ENCODE results near the gene PTPN1.
"Not testable (repeated sequence)": the region's sequence is repeated elsewhere in the genome, so short reads cannot be mapped to it uniquely, and the experiment has no call there.

PTPN1 gene

GRCh38 chr20:50509923-50510705 is at the start of gene PTPN1:
TSS of gene PTPN1 (plus strand) at chr20:50510383. CDS start at chr20:50510528, 145 bp downstream.
- DNase-seq: peak; percentile 97

DNA sequence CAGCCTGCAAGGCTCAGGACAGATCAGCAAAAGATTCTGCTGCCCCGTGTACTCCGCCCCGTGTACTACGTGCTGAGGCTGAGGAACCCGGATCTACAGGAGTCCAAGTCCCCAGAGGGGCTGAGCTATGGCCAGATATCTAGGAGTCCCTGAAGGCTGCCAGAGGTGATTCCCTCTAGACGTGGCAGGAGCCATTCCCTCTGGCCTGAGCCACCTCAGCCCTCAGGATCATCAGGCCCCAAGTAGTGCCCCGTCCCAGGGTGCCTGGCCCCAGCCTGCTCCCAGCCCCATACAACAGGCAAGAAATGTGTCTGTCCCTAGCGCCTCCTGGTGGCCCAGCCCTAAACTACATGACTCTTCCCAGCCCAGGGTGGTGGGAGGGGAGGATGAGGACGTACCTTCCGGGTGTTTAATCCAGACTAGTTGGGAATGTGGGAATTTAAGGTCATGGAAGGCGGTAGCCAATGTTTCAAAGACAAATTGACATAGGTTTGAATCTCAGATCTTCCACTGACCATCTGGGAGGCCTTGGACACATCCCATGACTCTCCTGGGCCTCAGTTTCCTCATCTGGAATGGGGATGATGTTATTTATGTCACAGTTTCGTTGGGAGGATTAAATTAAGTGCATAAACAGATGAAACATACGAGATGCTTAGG is 49.4 kb upstream of the PTPN1 start:
- DNase-seq: peak; percentile 60

DNA sequence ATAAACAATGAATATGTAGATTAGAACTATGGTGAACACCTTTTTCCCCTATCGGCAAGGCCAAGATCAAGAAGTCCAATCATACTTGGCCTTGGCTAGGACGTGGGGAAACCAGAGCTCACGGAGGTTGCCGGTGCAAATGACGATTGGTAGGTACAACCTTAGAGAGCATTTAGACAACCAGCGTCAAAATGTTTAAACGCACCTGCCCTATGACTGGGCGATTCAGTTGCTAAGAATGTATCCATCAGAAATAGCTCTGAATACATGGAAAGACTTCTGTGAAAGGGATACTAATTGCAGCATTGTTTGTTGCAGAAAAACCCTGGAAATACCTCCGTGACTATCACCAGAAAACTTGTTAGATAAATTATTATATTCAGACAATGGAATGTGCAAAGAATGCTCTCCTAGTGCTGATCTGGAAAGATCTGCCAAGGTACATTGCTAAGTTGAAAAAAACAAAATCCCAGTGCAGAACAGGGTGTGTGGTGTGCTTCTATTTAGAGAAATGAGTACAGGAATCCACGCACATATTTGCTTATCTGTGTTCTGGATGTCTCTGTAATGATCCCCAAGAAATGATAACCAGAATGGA is 48.0 kb upstream of the PTPN1 start:
- no peak for DNase-seq

DNA sequence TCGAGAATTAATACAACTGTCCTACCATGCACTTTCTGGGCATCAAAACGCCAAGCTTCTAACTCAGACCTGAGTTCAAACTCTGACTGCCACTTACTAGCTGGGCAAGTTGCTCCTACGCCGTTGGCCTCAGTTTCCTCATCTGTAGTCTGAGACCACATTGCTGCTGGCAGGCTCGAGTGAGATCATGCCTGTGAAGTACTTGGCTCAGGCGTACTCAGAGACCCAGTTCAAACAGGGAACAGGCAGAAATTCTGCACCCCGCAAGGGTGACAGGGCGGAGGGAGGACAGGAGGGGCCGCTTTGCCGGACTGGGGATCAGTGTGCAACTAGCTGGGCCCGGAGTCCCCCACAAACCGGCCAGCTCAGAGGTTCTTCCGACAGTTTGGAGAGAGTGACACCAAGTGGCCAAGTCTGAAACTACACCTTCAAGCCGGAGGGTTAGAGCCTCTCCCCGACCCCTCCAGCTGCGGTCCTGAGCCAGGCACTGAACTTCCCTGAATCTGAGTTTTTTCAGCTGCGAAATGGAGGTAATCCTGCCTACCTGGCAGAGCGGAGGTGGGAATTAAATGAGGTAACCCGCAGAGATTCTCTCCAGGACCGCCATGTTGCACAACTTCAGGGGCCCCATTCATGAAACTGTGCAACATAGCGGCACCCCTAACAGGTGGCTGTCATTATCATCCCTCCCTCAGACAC is 46.0 kb upstream of the PTPN1 start:
- peak; percentile 36 for DNase-seq

- DNase-seq: no peak
Measured at GRCh38 chr20:50464725-50465650, 45.2 kb upstream of the PTPN1 start.

- DNase-seq: no peak
Measured at GRCh38 chr20:50467174-50467573, 43.0 kb upstream of the PTPN1 start.

DNA sequence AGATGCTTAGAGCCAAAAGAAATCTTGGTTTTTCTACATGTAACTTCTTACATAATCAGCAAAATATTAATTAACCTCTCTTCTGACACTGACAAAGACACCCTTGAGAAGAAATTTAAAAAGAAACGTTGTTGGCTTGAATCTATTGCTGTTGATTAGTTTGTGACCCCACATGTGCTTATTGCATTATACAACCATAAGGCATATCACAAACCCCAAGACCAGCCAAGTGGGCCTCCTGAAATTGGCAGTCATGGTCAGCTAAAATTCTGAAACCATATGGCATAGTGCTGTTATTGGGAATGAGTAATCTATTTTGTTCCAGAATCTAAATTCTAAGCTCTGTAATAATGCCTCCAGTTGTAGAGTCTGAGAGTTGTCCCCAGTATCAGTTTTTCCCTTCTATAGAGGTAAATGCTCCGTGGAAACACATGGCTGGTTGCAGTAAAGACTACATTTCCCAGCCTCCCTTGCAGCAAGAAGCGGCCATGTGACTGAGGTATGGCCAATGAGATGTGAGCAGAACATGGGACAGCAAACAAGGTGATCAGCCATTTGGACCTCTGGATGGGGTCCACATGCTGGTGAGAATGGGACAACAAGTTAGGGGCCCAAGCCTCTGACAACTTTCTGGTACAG is 42.3 kb upstream of the PTPN1 start:
- peak; percentile 16 for DNase-seq

DNA sequence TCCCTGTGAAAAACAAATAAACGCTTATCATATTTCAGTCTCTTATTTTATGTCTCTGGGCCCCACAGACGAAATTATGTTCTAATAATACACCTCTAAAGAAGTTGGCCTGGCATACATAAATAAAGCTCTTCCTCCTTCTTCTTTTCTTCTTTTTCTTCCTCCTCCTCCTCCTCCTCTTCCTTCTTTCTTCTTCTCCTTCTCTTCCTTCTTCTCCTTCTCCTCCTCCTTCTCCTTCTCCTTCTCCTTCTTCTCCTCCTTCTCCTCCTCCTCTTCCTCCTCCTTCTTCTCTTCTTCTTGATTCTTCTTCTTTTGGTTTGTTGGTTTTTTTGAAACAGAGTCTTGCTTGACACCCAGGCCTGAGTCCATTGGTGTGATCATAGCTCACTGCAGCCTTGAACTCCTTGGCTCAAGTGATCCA is 41.8 kb upstream of the PTPN1 start:
- DNase-seq: no peak

DNA sequence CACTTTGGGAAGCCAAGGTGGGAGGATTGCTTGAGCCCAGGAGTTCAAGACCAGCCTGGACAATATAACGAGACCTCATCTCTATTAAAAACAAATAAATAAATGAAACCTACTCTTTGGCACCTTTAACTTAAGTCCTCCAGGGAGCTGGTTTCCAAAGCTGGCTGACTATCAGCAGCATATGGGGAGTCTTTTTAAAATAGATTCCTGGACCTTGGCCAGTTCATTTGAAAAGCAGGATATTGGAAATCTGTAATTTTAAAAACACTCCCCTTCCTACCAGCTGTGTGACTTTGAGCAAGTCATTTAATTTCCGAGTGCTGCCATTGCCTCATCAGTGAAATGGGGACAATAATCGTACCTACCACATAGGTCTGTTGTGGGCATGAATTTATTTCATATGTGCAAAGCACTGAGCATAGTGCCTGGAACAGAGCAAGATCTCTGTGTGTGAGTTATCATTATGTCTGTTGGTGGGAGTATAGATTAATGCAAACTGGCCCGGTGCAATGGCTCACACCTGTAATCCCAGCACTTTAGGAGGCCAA is 40.9 kb upstream of the PTPN1 start:
- no peak for DNase-seq

GRCh38 chr20:50469796-50470195 is 40.4 kb upstream of the PTPN1 start:
- no peak for DNase-seq

DNA sequence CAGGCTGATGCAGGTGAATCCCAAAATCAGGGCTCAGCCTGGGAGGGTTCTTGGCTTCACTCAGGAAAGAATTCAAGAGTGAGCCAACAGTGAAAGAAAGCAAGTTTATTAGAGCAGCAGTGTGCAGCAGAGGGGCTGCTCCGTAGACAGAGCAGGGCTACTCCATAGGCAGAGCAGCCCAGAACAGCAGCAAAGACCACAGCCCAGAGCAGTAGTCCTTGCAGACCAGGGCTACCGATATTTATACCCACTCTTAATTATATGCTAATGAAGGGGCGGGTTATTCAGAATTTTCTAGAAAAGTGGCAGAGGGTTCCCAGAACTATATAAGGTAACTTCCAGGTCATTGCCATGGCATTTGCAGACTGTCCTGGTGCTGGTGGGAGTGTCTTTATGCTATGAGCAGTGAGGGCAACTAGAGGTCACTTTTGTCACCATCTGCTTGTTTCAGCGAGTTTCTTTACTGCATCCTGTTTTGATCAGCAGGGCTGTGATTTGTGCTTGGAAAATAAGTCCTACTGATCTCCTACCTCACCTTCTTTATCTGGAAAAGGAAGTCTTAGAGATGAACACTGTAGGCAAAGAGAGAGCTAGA is 39.8 kb upstream of the PTPN1 start:
- no peak for DNase-seq

- peak; percentile 39 for DNase-seq
Measured at GRCh38 chr20:50471231-50471630, 39.0 kb upstream of the PTPN1 start.

- DNase-seq: no peak
Measured at GRCh38 chr20:50472693-50473664, 37.2 kb upstream of the PTPN1 start.

GRCh38 chr20:50474356-50474755 is 35.8 kb upstream of the PTPN1 start:
- DNase-seq: not testable (repeated sequence)

- DNase-seq: no peak
Measured at GRCh38 chr20:50475681-50476292, 34.4 kb upstream of the PTPN1 start.

DNA sequence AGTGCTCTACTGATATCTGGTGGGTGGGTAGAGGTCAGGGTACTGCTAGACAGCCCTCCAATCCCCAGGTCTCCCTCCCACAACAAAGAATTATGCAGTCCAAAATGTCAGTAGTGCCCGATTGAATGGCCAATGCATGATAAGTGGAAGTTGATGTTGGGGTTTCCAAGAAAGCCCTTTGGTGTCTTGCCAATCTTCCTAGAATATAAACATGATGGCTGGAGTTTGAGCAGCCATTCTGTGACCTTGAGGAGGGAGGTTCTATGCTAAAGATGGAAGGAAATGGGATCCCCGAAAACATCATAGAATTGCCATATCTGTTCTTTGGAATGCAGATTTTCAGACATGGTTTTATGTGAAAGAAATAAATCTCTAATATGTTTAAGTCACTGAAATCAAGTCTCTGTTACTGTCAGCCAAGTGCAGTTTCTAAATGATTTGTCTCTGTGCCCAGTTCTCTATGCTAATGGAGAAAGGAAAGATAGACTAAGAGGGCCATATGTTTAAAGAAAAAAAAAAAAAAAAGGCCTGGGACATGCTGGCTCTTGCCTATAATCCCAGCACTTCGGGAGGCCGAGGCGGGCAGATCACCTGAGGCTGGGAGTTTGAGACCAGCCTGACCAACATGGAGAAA is 32.8 kb upstream of the PTPN1 start:
- DNase-seq: no peak

DNA sequence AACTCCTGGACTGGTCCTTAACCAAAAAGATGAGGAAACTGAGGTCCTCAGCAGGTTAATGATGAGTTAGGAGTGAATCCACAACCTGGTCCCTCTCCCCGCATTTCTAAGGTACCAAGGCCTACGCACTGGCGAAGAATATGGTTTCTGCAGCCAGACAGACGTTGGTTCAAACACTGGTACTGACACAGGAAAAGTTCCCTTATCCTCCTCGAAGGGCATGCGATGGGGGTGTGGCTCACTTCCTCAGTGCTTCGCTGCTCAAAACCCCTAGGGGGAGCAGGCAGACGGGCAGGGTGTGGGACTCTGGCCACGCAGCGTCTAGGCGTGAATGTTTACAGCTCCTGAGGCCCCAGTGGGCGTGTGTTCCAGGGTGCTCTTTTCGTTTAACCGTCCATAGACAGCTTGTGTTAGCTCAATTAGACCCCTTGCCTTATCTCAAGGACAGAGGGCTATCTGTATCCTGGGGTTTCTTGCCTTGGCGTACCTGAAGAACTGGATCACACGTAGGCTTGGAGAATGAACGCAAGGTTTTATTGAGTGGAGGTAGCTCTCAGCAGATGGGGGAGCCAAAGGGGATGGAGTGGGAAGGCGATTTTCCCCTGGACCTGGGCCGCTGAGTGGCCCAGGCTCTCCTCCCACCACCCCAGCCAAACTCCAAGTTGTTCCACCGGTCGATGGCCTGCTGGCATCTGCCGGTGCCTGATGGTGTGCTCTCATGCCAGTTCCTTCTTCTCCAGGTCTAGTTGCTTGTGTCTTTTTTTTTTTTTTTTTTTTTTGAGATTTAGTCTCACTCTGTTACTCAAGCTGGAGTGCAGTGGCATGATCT is 31.8 kb upstream of the PTPN1 start:
- DNase-seq: no peak

GRCh38 chr20:50481741-50482140 is 28.4 kb upstream of the PTPN1 start:
- DNase-seq: no peak
